ENCODE data around the gene TAF1C.

TAF1C gene, protein sequence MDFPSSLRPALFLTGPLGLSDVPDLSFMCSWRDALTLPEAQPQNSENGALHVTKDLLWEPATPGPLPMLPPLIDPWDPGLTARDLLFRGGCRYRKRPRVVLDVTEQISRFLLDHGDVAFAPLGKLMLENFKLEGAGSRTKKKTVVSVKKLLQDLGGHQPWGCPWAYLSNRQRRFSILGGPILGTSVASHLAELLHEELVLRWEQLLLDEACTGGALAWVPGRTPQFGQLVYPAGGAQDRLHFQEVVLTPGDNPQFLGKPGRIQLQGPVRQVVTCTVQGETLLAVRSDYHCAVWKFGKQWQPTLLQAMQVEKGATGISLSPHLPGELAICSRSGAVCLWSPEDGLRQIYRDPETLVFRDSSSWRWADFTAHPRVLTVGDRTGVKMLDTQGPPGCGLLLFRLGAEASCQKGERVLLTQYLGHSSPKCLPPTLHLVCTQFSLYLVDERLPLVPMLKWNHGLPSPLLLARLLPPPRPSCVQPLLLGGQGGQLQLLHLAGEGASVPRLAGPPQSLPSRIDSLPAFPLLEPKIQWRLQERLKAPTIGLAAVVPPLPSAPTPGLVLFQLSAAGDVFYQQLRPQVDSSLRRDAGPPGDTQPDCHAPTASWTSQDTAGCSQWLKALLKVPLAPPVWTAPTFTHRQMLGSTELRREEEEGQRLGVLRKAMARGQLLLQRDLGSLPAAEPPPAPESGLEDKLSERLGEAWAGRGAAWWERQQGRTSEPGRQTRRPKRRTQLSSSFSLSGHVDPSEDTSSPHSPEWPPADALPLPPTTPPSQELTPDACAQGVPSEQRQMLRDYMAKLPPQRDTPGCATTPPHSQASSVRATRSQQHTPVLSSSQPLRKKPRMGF

DNA sequence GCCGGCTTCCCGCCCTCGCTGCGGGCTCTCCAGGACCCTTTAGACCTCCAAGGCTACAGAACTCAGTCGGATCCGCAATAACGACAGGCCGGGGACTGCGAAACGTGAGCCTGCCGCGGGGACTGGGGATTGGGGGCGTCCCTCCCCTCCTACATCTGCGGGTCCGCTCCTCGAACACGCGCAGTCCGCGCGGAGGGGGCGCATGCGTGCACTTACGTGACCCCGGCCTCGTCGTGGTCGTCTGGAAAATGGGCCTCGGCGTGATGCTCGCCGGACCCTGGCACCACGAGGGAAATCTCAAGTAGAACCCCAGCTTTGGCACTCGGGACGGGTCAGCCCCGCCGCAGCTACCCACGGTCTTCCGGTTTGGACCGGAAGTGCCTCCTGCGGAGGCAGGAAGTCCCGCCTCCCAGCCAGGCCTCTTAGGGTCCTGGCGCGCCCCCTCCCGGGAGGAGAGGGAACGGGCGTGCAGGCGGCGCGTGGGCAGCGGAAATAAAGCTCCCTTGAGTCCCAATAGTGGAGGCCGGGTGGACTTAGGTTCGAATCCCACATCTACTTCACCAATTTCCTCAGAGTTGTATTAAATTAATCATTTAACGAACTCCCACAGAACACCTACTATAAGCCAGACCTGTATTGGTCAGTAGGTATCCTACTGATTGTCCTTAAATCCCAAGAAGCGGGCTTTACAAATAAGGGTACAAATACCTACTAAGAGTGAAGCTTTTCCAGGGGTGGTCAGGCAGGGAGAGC is at the start of gene TAF1C:
Gene TAF1C, minus strand, starts transcription at position 373 of the 753 bp plus-strand sequence. CDS start 2,069 bp downstream, outside the sequence.
- FAIRE-seq = no peak
- TF ChIP-seq POLR2A (IDR thresholded peaks at IDR 0.05; ENCODE audit: low read depth, low read length) = peak; percentile 68
- peak; percentile 97 for DNase-seq (ENCODE audit: insufficient read length, low spot score)

DNA sequence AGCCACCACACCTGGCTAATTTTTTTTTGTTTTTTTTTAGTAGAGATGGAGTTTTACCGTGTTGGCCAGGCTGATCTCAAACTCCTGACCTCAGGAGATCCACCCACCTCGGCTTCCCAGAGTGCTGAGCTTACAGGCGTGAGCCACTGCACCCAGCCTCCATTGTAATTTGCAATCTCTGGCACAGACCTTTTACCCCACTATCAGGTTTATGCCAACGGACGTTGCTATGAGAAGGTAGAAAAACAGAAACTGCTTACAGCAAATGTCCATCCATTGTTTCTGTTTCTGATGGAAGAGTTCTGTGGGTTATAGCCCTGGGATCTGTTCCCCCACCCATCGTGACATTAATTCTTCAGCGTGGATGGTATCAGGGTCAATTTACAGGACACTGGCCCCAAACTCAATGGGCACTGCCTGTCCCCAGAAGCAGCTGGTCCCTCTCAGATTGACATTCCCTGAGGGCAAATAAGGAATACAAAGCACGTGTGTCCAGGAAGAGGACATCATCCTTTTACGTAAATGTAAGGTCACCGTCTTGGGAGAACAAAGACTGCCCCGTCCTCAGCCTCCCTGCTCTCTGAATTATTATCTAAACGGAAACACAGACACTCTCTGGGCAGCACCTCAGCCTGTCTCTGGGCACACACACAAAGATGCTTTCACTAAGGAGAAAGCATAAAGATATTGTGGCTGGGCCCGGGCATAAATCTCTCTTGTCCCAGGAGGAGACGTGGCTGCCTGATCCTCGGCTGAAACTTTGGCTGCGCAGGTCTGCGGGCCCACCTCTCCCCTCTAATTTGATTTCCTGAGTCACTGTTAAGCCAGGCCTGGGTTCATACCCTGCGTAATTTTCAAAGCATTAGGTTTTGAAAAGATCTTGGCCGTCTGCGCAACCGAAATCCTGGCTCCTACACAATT is 47.7 kb upstream of the TAF1C start:
- no peak for DNase-seq (ENCODE audit: insufficient read length, low spot score)
- FAIRE-seq = no peak
- TF ChIP-seq POLR2A (IDR thresholded peaks at IDR 0.05; ENCODE audit: low read depth, low read length) = no peak

DNA sequence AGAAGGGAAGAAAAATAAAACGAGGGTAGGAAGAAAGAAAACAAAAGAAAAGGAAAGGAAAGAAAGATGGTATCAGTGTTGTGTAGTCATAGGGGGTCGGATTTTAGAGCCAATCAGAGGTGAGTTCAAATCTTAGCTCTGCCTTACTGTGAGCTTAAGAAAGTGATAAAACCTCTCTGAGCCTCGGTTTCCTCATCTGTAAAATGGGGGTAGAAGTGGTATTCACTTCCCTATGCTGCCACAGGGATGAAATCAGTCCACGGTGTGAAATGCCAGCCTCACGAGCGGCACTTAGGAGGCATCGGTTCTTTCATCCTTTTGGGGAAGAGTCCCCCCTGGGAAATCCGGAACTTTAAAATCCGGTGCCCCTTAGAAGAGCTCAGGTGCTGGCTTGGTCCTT is 46.9 kb upstream of the TAF1C start:
- FAIRE-seq = no peak
- no peak for TF ChIP-seq POLR2A (IDR thresholded peaks at IDR 0.05; ENCODE audit: low read depth, low read length)

DNA sequence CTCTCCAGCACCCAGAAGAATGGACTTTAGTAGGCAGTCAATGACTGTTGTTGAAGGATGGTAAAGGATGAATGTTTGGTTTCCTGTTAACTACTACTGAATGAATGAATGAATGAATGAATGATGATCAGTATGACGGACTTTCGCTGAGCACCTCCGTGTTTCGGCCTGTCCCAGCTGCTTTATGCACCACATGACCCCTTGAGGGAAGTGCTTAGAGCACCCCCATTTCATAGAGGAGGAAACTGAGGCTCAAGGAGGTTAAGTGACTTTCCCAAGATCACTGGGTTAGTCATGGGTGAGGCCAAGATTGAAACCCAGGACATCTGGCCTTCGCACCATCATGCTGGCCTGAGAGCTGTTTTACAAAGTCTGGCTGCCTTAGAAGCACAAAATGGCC is 46.1 kb upstream of the TAF1C start:
- FAIRE-seq = no peak
- TF ChIP-seq POLR2A (IDR thresholded peaks at IDR 0.05; ENCODE audit: low read depth, low read length) = no peak
- no peak for DNase-seq (ENCODE audit: insufficient read length, low spot score)

More for the DNA sequence above, 46.9 kb upstream of the TAF1C start:
- no peak for DNase-seq (ENCODE audit: insufficient read length, low spot score)

DNA sequence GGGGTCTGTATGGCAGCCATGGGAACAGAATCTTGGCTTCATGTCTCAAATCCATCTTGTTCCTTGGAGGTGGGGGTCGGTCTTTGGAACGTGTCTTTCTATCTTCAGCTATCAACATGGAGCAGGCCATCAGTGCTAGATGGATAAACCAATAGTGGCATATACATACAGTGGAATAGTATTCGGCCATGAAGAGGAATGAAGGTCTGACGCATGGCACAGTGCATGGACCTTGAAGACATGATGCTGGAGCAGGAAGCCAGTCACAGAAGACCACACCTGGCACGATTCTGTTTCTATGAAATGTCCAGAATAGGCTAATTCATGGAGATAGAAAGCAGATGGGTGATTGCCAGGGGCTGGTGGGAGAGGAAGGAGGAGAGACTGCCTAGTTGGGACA is 45.2 kb upstream of the TAF1C start:
- no peak for DNase-seq (ENCODE audit: insufficient read length, low spot score)
- no peak for FAIRE-seq
- TF ChIP-seq POLR2A (IDR thresholded peaks at IDR 0.05; ENCODE audit: low read depth, low read length) = no peak

DNA sequence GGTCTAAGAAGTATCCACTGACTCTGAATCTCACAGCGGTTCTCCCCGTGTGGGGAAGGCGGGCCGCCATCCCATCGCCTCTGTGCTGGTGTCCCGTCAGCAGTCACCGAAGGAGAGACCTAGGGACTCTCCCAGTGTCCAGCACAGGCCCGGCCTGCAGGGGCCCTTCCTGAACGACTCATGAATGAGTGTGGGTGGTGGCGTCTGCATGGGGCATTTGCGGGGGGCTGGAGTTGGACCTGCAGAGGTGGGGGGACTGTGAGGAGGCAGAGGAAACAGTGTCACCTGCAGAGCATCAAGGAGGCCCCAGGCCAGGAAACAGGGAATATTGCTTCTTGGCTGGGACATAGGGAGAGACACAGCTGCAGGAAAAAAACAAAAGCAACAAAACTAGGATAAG is 42.6 kb upstream of the TAF1C start:
- no peak for TF ChIP-seq POLR2A (IDR thresholded peaks at IDR 0.05; ENCODE audit: low read depth, low read length)
- DNase-seq (ENCODE audit: insufficient read length, low spot score) (no peak), FAIRE-seq (no peak)

DNA sequence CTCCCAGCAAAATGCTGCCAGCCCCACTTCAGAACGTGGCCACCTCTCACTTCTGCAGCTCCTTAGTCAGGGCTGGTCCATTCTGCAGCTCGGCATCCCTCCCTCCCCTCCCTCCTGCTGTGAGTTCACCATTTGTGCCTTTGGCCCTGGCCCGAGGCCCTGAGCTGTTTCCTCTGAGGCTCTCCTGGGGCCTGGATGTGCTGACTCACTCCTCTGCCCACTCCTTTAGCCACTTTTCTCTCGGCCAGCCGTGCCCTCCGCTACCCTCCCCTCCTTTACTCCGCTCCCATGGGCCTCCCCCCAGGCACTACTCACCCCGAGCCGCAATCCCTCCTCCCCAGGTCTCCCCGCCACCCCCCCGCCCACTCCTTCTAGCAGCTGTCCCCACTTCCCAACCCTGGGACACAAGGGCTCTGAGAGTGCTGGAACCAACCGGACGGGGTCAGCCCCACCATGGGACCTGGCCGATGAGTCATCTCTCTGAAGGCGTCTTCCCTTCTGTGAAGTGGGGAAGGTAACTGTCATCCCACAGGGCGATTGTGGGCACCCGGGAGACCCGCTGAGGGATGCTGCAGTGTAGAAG is 41.5 kb upstream of the TAF1C start:
- FAIRE-seq (no peak), DNase-seq (ENCODE audit: insufficient read length, low spot score) (peak; percentile 98)
- peak; percentile 32; the same call in 1 of the 2 replicates for TF ChIP-seq POLR2A (IDR thresholded peaks at IDR 0.05; ENCODE audit: low read depth, low read length)

DNA sequence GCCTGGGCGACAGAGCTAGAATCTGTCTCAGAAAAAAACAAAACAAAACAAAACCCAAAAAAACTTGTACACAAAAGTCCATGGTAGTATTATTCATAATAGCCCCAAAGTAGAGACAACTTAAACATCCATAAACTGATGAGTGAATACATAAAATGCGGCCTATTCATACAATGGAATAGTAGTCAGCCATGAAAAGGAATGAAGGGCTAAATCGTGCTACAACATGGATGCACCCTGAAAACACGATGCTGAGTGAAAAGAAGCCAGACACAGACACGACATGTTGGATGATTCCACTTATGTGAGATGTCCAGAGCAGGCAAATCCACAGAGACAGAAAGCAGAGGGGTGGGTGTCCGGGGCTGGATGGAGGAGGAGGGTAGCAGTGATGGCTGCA is 40.7 kb upstream of the TAF1C start:
- no peak for TF ChIP-seq POLR2A (IDR thresholded peaks at IDR 0.05; ENCODE audit: low read depth, low read length)
- DNase-seq (ENCODE audit: insufficient read length, low spot score) (no peak), FAIRE-seq (no peak)

DNA sequence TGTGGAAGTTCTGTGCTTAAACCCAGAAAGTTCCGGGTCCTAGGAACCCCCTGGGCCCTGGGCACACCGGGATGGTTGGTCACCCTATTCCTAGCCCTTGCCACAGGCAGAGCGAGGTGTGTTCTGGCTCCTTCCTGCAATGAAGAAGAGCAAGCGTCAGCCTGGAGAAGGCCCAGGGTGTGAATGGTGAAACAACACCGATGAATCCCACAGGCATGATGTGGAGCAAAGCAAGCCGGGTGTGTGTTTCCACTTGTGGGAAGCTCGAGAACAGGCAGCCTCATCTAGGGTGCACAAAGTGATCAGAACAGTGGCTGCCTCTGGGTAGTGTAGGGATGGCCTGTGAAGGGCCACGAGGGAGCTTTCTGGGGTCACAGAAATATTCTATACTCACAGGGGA is 39.2 kb upstream of the TAF1C start:
- TF ChIP-seq POLR2A (IDR thresholded peaks at IDR 0.05; ENCODE audit: low read depth, low read length) = no peak
- no peak for FAIRE-seq
- DNase-seq (ENCODE audit: insufficient read length, low spot score) = no peak

DNA sequence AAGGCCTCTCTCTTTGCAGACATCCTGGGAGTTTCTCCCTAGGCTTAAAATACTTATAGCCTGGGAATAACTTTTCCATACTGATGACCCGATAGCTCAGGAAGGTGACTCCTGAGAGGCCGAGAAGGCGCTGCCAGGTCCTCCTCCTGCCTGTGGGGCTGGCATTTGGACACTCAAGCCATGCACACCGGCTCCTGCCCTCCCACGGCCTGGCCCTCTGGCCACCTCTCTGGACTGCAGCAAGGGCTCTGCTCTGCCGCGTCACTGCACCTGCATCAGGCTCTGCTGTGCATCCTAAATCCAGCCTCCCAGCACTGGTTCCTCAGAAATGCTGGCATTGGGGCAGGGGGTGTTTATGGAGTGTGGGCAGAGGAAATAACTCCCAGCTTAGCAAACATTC is 38.7 kb upstream of the TAF1C start:
- no peak for FAIRE-seq

DNA sequence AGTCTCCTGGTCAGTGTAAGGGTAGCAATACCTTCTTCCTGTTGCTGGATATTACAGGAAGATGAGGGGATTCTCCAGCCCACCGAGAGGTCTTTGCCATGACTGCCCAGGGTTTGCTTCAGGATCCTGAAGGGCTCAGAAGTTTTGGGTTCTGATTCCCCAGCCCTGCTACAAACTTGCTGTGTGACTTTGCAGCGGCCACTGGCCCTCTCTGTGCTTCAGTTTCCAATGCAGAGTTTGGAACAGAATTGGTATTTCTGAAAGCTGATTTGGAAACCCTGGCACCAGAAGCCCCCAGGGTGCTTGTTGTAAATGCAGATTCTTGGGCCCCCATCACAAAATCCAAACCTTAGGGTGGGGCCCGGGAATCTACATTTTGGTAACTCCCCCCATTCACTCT is 38.3 kb upstream of the TAF1C start:
- FAIRE-seq = no peak
- no peak for DNase-seq (ENCODE audit: insufficient read length, low spot score)
- no peak for TF ChIP-seq POLR2A (IDR thresholded peaks at IDR 0.05; ENCODE audit: low read depth, low read length)

More for the DNA sequence above, 38.7 kb upstream of the TAF1C start:
- no peak for DNase-seq (ENCODE audit: insufficient read length, low spot score)
- TF ChIP-seq POLR2A (IDR thresholded peaks at IDR 0.05; ENCODE audit: low read depth, low read length) = no peak

DNA sequence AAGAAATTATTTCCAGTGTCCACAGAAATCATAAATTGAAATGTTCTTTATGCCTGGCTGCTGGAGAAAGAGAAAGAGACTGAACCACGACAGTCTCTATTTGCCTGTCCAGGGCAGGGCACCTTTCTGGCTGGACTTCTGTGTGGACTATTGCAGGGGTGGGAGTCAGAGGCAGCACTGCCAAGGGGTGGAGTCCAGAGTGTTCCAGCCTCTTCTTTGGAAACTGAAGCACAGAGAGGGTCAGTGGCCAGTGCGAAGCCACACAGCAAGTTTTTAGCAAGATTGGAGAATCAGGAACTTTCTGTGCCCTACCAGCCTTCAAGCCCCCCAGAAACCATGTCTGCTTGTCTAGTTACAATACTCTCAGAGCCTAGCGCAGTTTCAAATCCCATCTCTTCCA is 37.7 kb upstream of the TAF1C start:
- no peak for FAIRE-seq
- TF ChIP-seq POLR2A (IDR thresholded peaks at IDR 0.05; ENCODE audit: low read depth, low read length) = no peak
- no peak for DNase-seq (ENCODE audit: insufficient read length, low spot score)

DNA sequence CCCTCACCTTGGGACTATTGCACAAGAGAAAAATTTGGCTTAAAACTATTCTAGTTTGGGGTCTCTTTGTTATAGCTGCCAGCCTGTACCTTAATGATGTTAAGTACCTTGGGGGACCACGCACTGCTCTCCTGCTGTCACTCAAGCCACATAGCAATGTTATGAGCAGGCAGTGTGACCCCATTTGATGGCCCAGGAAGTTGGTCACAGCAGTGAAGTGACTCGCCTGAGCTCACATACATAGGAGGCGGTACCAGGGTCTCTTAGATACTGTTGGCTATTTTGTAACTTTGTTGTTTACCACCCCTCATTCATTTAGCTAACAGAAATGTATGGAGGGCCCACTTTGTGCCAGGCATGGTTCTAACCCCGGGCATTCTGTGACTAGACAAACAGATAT is 36.6 kb upstream of the TAF1C start:
- no peak for DNase-seq (ENCODE audit: insufficient read length, low spot score)
- FAIRE-seq = no peak
- no peak for TF ChIP-seq POLR2A (IDR thresholded peaks at IDR 0.05; ENCODE audit: low read depth, low read length)
